Neutrophil (primary cell): ENCODE data around the gene BICRA.

Source experiments
- H3K27ac ChIP-seq: fragments of 200-600 bp; sonication (generic); 2 replicates; pipeline ENCODE4 v1.5.1; 2016; ENCODE audit warnings: mild to moderate bottlenecking, moderate library complexity
- H3K27me3 ChIP-seq: fragments of 200-600 bp; sonication (generic); 2 replicates; pipeline ENCODE4 v1.6.0; 2016; ENCODE audit warnings: mild to moderate bottlenecking
- H3K36me3 ChIP-seq: fragments of 200-600 bp; sonication (generic); 2 replicates; pipeline ENCODE4 v1.5.1; 2017
- H3K4me1 ChIP-seq, 2 experiments: fragments of 200-600 bp in 1 of 2; sonication (generic) in 1 of 2; 1 replicate in 1 of 2; 2 replicates in 1 of 2; pipeline versions ENCODE4 v1.5.1 to v1.6.1; 2013 to 2016; ENCODE audit warnings: low read depth in 1 of 2, low read length in 1 of 2, mild to moderate bottlenecking in 1 of 2, moderate library complexity in 1 of 2; ENCODE audit not compliant: control insufficient read depth in 1 of 2, insufficient read depth in 1 of 2
- H3K4me3 ChIP-seq, 2 experiments: fragments of 200-600 bp in 1 of 2; sonication (generic) in 1 of 2; 1 replicate in 1 of 2; 2 replicates in 1 of 2; pipeline ENCODE4 v1.5.1; 2013 to 2016; ENCODE audit warnings: low read depth in 1 of 2, low read length in 1 of 2, mild to moderate bottlenecking in 1 of 2, moderate library complexity in 1 of 2
- H3K9me3 ChIP-seq: fragments of 200-600 bp; sonication (generic); 2 replicates; pipeline ENCODE4 v1.5.1; 2016
- CTCF ChIP-seq: fragments of 200-600 bp; sonication (generic); IDR thresholded peaks from 2 replicates; pipeline ENCODE4 v1.5.1; 2016; ENCODE audit warnings: antibody characterized with exemption

Gene BICRA

DNA sequence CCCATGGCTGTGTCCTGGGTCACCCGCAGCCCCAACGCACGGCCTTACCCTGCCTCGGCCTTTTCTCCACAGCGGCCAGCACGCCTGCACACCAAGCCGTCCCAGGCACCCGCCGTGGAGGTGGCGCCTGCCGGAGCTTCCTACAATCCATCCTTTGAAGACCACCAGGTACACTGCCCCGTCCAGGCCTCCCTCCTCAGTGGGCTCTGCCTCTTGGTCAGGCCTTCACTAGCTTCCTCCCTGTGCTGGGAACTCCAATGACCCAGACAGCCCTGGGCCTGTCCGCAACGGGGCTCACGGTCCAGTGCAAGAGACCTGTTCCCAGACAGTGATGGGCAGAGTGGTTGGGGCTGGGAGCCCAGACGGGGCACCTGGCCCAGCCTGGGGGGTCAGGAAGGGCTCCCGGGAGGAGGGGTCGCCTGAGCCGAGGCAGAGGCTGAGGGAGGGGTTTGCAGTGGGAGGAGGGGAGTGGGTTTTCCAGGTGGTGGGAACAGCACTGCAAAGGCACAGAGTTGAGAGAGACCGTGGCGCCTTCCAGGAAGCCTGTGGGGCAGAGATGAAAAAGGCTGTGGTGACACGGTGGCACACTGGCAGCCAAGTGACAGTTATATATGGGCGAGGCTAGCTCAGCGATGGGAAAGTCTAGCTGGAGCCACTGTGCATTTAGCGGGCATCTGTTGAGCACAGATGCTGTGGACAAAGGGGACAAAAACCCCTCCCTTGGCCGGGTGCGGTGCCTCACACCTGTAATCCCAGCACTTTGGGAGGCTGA, 143.7 kb downstream of the BICRA start:
- Histone ChIP-seq H3K36me3 (peaks cover 91% of the 10 kb centered on the region), H3K9me3 (no peaks in the 10 kb centered on the region)

More for the DNA sequence above, 143.7 kb downstream of the BICRA start:
- no peak for TF ChIP-seq CTCF
- no peak overlapping the region for H3K4me3 ChIP-seq
- H3K4me1 ChIP-seq = no peaks in the 10 kb centered on the region
- no peak overlapping the region for H3K27ac ChIP-seq
- no peaks in the 10 kb centered on the region for H3K27me3 ChIP-seq
